Neuronal stem cell (in vitro differentiated cells): ENCODE data around the gene NSUN2.

Experiments used
- DNase-seq: peaks from one replicate; pipeline ENCODE4 v3.0.0-alpha.2; 2013; ENCODE audit warnings: low spot score
- H2AFZ ChIP-seq: one replicate; pipeline ENCODE4 v1.6.1; 2013; ENCODE audit warnings: mild to moderate bottlenecking, low read length, inconsistent platforms
- H2AK5ac ChIP-seq: 2 replicates; pipeline ENCODE4 v1.6.1; 2013; ENCODE audit warnings: low read depth, mild to moderate bottlenecking, inconsistent platforms, low read length, moderate library complexity, mixed read lengths
- H2BK120ac ChIP-seq: 2 replicates; pipeline ENCODE4 v1.6.1; 2013; ENCODE audit warnings: low read depth, mild to moderate bottlenecking, inconsistent platforms, low read length, moderate library complexity, mixed read lengths
- H2BK12ac ChIP-seq: one replicate; pipeline ENCODE4 v1.6.1; 2013; ENCODE audit warnings: low read length, inconsistent platforms
- H2BK15ac ChIP-seq: 2 replicates; pipeline ENCODE4 v1.6.1; 2013; ENCODE audit warnings: mild to moderate bottlenecking, low read length, inconsistent platforms, mixed read lengths
- H2BK5ac ChIP-seq: one replicate; pipeline ENCODE4 v1.6.1; 2013; ENCODE audit warnings: inconsistent platforms, mild to moderate bottlenecking, low read length, moderate library complexity
- H3K14ac ChIP-seq: one replicate; pipeline ENCODE4 v1.6.1; 2013; ENCODE audit warnings: low read length, inconsistent platforms
- H3K18ac ChIP-seq: 2 replicates; pipeline ENCODE4 v1.6.1; 2013; ENCODE audit warnings: low read length, inconsistent platforms
- H3K23ac ChIP-seq: 2 replicates; pipeline ENCODE4 v1.6.1; 2013; ENCODE audit warnings: low read depth, mild to moderate bottlenecking, mixed read lengths, low read length, inconsistent platforms; ENCODE audit not compliant: poor library complexity
- H3K27ac ChIP-seq: replicated peaks from 3 replicates; pipeline ENCODE4 v1.5.1; 2013; ENCODE audit warnings: low read length, inconsistent platforms
- H3K27me3 ChIP-seq, 3 experiments: 2 replicates each; pipeline ENCODE4 v1.6.1; 2013; ENCODE audit warnings: low read length in 3 of 3, mild to moderate bottlenecking in 2 of 3, inconsistent platforms in 1 of 3, low read depth in 1 of 3, mixed read lengths in 1 of 3, moderate library complexity in 1 of 3; ENCODE audit not compliant: control insufficient read depth in 3 of 3, insufficient read depth in 3 of 3
- H3K36me3 ChIP-seq, 2 donors: replicated peaks in 1 of 2; 2 replicates each; pipeline ENCODE4 v1.6.1; 2013; ENCODE audit warnings: low read length in 2 of 2; ENCODE audit not compliant: control insufficient read depth in 2 of 2, insufficient read depth in 2 of 2
- H3K4ac ChIP-seq: 2 replicates; pipeline ENCODE4 v1.6.1; 2013; ENCODE audit warnings: inconsistent platforms, mild to moderate bottlenecking, low read length, moderate library complexity
- H3K4me1 ChIP-seq, 2 donors: 1 replicate in 1 of 2; 2 replicates in 1 of 2; pipeline ENCODE4 v1.6.1; 2013; ENCODE audit warnings: low read length in 2 of 2, low read depth in 1 of 2; ENCODE audit not compliant: control insufficient read depth in 2 of 2, insufficient read depth in 1 of 2
- H3K4me2 ChIP-seq: one replicate; pipeline ENCODE4 v1.6.1; 2013; ENCODE audit warnings: mild to moderate bottlenecking, low read length, inconsistent platforms; ENCODE audit not compliant: insufficient read depth, poor library complexity, severe bottlenecking
- H3K4me3 ChIP-seq, 2 donors: 2 replicates each; pipeline ENCODE4 v1.5.1; 2013; ENCODE audit warnings: low read length in 2 of 2, mild to moderate bottlenecking in 2 of 2, inconsistent platforms in 1 of 2, moderate library complexity in 1 of 2
- H3K79me1 ChIP-seq: one replicate; pipeline ENCODE4 v1.6.1; 2013; ENCODE audit warnings: low read depth, mild to moderate bottlenecking, inconsistent platforms, low read length, moderate library complexity
- H3K9ac ChIP-seq: one replicate; pipeline ENCODE4 v1.6.1; 2013; ENCODE audit warnings: mild to moderate bottlenecking, low read depth, low read length, inconsistent platforms; ENCODE audit not compliant: poor library complexity
- H3K9me3 ChIP-seq, 2 donors: replicated peaks in 1 of 2; 2 replicates each; pipeline versions ENCODE3 to v1.6.1; 2013; ENCODE audit warnings: low read length in 2 of 2, mild to moderate bottlenecking in 2 of 2, inconsistent platforms in 1 of 2, low read depth in 1 of 2, mixed read lengths in 1 of 2, moderate library complexity in 1 of 2; ENCODE audit not compliant: control insufficient read depth in 2 of 2, insufficient read depth in 1 of 2
- H4K8ac ChIP-seq: one replicate; pipeline ENCODE4 v1.6.1; 2013; ENCODE audit warnings: low read depth, mild to moderate bottlenecking, inconsistent platforms, low read length, moderate library complexity
- H4K91ac ChIP-seq: one replicate; pipeline ENCODE4 v1.6.1; 2013; ENCODE audit warnings: low read length, low read depth, mild to moderate bottlenecking, inconsistent platforms; ENCODE audit not compliant: poor library complexity
- WGBS, 2 donors: extraction: QIAGEN DNeasy Blood & Tissue Kit; methylation state at CpG; one replicate each; pipeline ENCODE4 v1.1.7; 2013; ENCODE audit warnings: missing lambda C conversion rate in 2 of 2, mixed read lengths in 1 of 2; ENCODE audit not compliant: insufficient read length in 2 of 2, insufficient replicate concordance in 1 of 2; ENCODE audit errors: extremely low coverage in 2 of 2; 5-methylcytosine and 5-hydroxymethylcytosine counted together

Gene NSUN2

DNA sequence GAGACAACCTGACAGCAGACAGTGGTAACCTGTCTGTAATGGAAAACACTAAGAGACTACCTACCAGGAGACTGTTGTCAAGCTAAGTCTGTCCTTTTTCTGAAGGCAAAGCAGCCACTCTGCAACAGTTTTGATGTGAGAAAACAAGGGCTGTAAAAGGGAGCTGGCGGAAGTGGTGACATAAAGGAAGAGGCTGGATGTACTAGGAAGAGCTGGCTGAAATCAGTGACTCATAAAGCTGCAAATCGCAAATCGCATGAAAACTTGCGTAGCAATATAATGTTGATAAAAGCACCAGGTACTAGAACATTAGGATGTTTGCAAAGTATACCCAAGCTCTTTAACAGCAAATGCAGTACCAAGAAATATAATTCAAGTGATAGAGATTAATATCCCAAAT is 1.4 kb downstream of the NSUN2 start:
- H3K4me2 ChIP-seq = no peak overlapping the region
- H3K79me1 ChIP-seq = peaks cover 15% of the 10 kb centered on the region
- H2BK15ac ChIP-seq = no peak overlapping the region
- no peak overlapping the region for H3K4ac ChIP-seq
- H3K9me3 ChIP-seq = peaks cover 0 to 5% of the 10 kb centered on the region in 2 donors
- no peak overlapping the region for H4K91ac ChIP-seq
- no peak overlapping the region for H4K8ac ChIP-seq
- H3K27ac ChIP-seq = no peak overlapping the region
- H2AK5ac ChIP-seq = no peak overlapping the region
- no peaks in the 10 kb centered on the region for H3K27me3 ChIP-seq
- H2BK5ac ChIP-seq = no peak overlapping the region
- H3K9ac ChIP-seq = no peak overlapping the region
- peaks cover 12 to 53% of the 10 kb centered on the region in 2 donors for H3K36me3 ChIP-seq
- no peak overlapping the region for H2AFZ ChIP-seq
- no CpG with 5 or more reads among the region's 4 CpGs for WGBS, 2 donors
- H3K4me3 ChIP-seq = peak overlapping the region in 1 of 2 donors; percentile 99
- no peak overlapping the region for H3K23ac ChIP-seq
- no peak overlapping the region for H3K14ac ChIP-seq
- H3K4me1 ChIP-seq = peaks cover 4 to 15% of the 10 kb centered on the region in 2 donors
- H2BK120ac ChIP-seq = no peak overlapping the region
- H3K18ac ChIP-seq = no peak overlapping the region
- H2BK12ac ChIP-seq = no peak overlapping the region
- DNase-seq = no peak

GRCh38 chr5:6626508-6626907 is 6.3 kb downstream of the NSUN2 start:
- peaks cover 2 to 37% of the 10 kb centered on the region in 2 donors for H3K9me3 ChIP-seq
- no peak overlapping the region for H3K23ac ChIP-seq
- H3K4me1 ChIP-seq = no peaks in the 10 kb centered on the region
- H3K36me3 ChIP-seq = peaks cover 31 to 100% of the 10 kb centered on the region in 2 donors
- H3K4ac ChIP-seq = no peak overlapping the region
- H2BK12ac ChIP-seq = no peak overlapping the region
- no CpG with 5 or more reads among the region's 10 CpGs for WGBS, 2 donors
- H2BK120ac ChIP-seq = no peak overlapping the region
- H2BK5ac ChIP-seq = no peak overlapping the region
- no peak overlapping the region for H4K91ac ChIP-seq
- H3K18ac ChIP-seq = no peak overlapping the region
- no peaks in the 10 kb centered on the region for H3K27me3 ChIP-seq
- H3K79me1 ChIP-seq = peaks cover 11% of the 10 kb centered on the region
- no peak overlapping the region for H3K9ac ChIP-seq
- no peak for DNase-seq
- H3K4me2 ChIP-seq = no peak overlapping the region
- no peak overlapping the region for H2AK5ac ChIP-seq
- no peak overlapping the region for H4K8ac ChIP-seq
- H2BK15ac ChIP-seq = no peak overlapping the region
- H3K27ac ChIP-seq = no peak overlapping the region
- no peak overlapping the region for H2AFZ ChIP-seq
- no peak overlapping the region for H3K14ac ChIP-seq
- H3K4me3 ChIP-seq = no peak overlapping the region

- Histone ChIP-seq H3K36me3 (peaks cover 31 to 99% of the 10 kb centered on the region in 2 donors), H4K91ac (no peak overlapping the region), H3K4me1 (no peaks in the 10 kb centered on the region), H3K79me1 (peaks cover 10% of the 10 kb centered on the region), H3K27me3 (no peaks in the 10 kb centered on the region), H3K14ac (no peak overlapping the region), H2BK5ac (no peak overlapping the region), H3K9ac (no peak overlapping the region), H2BK15ac (no peak overlapping the region), H2AK5ac (no peak overlapping the region), H2AFZ (no peak overlapping the region), H3K9me3 (peaks cover 2 to 37% of the 10 kb centered on the region in 2 donors), H4K8ac (no peak overlapping the region), H3K4me3 (no peak overlapping the region), H2BK12ac (no peak overlapping the region), H2BK120ac (no peak overlapping the region), H3K4me2 (no peak overlapping the region), H3K4ac (no peak overlapping the region), H3K23ac (no peak overlapping the region), H3K18ac (no peak overlapping the region), H3K27ac (no peak overlapping the region)
- WGBS, 2 donors = no CpG with 5 or more reads among the region's 3 CpGs
- DNase-seq = no peak
Measured at GRCh38 chr5:6623941-6624340, 8.9 kb downstream of the NSUN2 start.

- Histone ChIP-seq H2BK120ac (no peak overlapping the region), H2AK5ac (no peak overlapping the region), H2AFZ (no peak overlapping the region), H2BK15ac (no peak overlapping the region), H4K91ac (no peak overlapping the region), H3K27me3 (no peaks in the 10 kb centered on the region), H2BK12ac (no peak overlapping the region), H3K27ac (no peak overlapping the region), H3K4me1 (no peaks in the 10 kb centered on the region), H3K9ac (no peak overlapping the region), H3K23ac (no peak overlapping the region), H3K79me1 (peaks cover 10% of the 10 kb centered on the region), H3K4me3 (no peak overlapping the region), H2BK5ac (no peak overlapping the region), H3K18ac (no peak overlapping the region), H3K14ac (no peak overlapping the region), H3K36me3 (peaks cover 33 to 99% of the 10 kb centered on the region in 2 donors), H3K9me3 (peaks cover 2 to 37% of the 10 kb centered on the region in 2 donors), H3K4me2 (no peak overlapping the region), H4K8ac (no peak overlapping the region), H3K4ac (no peak overlapping the region)
- no peak for DNase-seq
- WGBS, 2 donors = no CpG with 5 or more reads among the region's 4 CpGs
Measured at GRCh38 chr5:6623228-6623627, 9.6 kb downstream of the NSUN2 start.
